Activated effector memory CD4-positive, alpha-beta T cell treated with anti-CD3 and anti-CD28 coated beads, Interleukin-2, amount 50 U/mL, for 16 hours (primary cell): ENCODE data around the gene RPL10.
"Not testable (repeated sequence)": the region's sequence is repeated elsewhere in the genome, so short reads cannot be mapped to it uniquely, and the experiment has no call there.

ENCODE experiments used
- DNase-seq: peaks from one replicate; pipeline ENCODE4 v3.0.0-alpha.2; 2020

RPL10 gene

GRCh38 chrX:154378799-154379568, 19.2 kb upstream of the RPL10 start, which contains the start of gene EMD:
Gene EMD, plus strand, starts transcription at chrX:154379295. Its CDS starts 190 bp downstream, at chrX:154379485.
- peak; percentile 98 for DNase-seq

- DNase-seq = no peak
Observed at GRCh38 chrX:154379569-154379951, 18.6 kb upstream of the RPL10 start.

GRCh38 chrX:154380153-154380552, 18.0 kb upstream of the RPL10 start:
- no peak for DNase-seq

- DNase-seq = no peak
Observed at GRCh38 chrX:154380787-154381186, 17.4 kb upstream of the RPL10 start.

- DNase-seq = no peak
Observed at GRCh38 chrX:154381271-154381670, 16.9 kb upstream of the RPL10 start.

- no peak for DNase-seq
Observed at GRCh38 chrX:154382483-154383069, 15.6 kb upstream of the RPL10 start.

GRCh38 chrX:154383359-154384283, 14.6 kb upstream of the RPL10 start:
- DNase-seq = no peak

- DNase-seq = no peak
Observed at GRCh38 chrX:154384284-154384892, 13.8 kb upstream of the RPL10 start.

- DNase-seq = not testable (repeated sequence)
Observed at GRCh38 chrX:154388094-154388493, 10.1 kb upstream of the RPL10 start.

- not testable (repeated sequence) for DNase-seq
Observed at GRCh38 chrX:154388649-154389048, 9.5 kb upstream of the RPL10 start.

- not testable (repeated sequence) for DNase-seq
Observed at GRCh38 chrX:154389812-154390747, 8.1 kb upstream of the RPL10 start.

- not testable (repeated sequence) for DNase-seq
Observed at GRCh38 chrX:154396363-154396762, 1.8 kb upstream of the RPL10 start.

GRCh38 chrX:154396973-154397887, 947 bp upstream of the RPL10 start:
- DNase-seq = peak; percentile 88

- DNase-seq = peak; percentile 93
Observed at GRCh38 chrX:154398668-154399526, 720 bp downstream of the RPL10 start.

GRCh38 chrX:154399527-154400368, 1.6 kb downstream of the RPL10 start:
- peak; percentile 76 for DNase-seq

GRCh38 chrX:154400369-154400817, 2.2 kb downstream of the RPL10 start:
- not testable (repeated sequence) for DNase-seq

GRCh38 chrX:154401045-154401799, 3.0 kb downstream of the RPL10 start:
- peak; percentile 64 for DNase-seq
